ENCODE data around the gene CYBA.
"Not testable (repeated sequence)": the region's sequence is repeated elsewhere in the genome, so short reads cannot be mapped to it uniquely, and the experiment has no call there.

The CYBA gene

GRCh38 chr16:88678224-88678979, 27.5 kb upstream of the CYBA start:
- TF ChIP-seq, protein P1, sequence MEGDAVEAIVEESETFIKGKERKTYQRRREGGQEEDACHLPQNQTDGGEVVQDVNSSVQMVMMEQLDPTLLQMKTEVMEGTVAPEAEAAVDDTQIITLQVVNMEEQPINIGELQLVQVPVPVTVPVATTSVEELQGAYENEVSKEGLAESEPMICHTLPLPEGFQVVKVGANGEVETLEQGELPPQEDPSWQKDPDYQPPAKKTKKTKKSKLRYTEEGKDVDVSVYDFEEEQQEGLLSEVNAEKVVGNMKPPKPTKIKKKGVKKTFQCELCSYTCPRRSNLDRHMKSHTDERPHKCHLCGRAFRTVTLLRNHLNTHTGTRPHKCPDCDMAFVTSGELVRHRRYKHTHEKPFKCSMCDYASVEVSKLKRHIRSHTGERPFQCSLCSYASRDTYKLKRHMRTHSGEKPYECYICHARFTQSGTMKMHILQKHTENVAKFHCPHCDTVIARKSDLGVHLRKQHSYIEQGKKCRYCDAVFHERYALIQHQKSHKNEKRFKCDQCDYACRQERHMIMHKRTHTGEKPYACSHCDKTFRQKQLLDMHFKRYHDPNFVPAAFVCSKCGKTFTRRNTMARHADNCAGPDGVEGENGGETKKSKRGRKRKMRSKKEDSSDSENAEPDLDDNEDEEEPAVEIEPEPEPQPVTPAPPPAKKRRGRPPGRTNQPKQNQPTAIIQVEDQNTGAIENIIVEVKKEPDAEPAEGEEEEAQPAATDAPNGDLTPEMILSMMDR (IDR thresholded peaks at IDR 0.05; ENCODE audit: extremely low read depth, missing control alignments): no peak
- DNase-seq (ENCODE audit: low spot score): no peak

DNA sequence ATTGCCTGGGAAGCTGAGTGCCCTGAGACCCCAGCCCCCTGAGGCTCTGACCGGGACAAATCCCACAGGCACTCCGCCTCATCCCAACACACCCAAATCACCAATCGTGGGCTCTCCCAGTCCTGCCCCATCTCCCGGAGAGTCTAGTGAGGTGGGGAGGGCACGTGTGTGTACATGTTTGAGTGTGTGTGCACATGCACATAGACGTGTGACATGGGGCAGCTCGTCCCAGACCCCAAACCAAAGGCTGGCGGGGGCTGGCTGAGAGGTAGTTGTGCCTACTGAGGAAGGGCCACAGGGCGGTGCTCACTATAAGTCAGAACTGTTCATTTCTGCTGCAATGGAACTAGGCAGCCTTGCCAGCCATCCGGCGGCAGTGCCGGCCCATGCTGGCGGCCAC, 26.9 kb upstream of the CYBA start:
- TF ChIP-seq, protein P1 (IDR thresholded peaks at IDR 0.05; ENCODE audit: extremely low read depth, missing control alignments): no peak
- DNase-seq (ENCODE audit: low spot score): no peak

GRCh38 chr16:88676502-88677242, 25.8 kb upstream of the CYBA start:
- TF ChIP-seq, protein P1 (IDR thresholded peaks at IDR 0.05; ENCODE audit: extremely low read depth, missing control alignments): no peak
- no peak for DNase-seq (ENCODE audit: low spot score)

DNA sequence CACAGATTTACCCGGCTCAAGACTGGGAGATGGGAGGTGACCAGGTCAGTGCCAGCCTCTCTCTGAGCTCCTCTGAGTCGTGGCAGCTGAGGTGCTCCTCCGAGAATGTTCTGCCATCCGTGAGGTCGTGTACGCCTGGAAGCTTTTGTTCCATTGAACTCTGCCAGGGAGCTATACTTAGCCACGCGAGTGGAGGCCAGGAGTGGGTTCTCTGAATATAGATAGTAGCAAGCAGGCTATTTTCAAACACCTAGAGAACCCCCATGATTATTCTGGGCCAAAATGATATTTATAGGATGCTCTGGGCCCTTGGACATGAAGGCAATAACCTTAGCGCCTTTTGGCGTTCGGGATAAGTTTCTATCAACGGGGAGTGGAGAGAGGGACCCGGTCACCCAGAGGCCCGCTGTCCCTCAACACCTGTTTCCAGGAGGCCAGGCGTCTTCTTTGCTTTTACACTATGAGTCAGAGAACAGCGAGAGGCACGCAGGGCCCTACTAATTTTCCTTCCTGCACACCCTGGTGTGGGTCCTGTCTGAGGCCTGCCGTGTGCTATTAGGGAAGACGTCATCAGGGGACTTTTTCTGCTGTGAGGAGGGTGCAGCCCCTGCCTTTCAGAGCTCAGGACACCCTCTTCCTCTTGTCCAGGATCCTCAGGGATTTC, 23.0 kb upstream of the CYBA start:
- TF ChIP-seq, protein P1 (IDR thresholded peaks at IDR 0.05; ENCODE audit: extremely low read depth, missing control alignments): no peak

GRCh38 chr16:88672776-88673175, 21.9 kb upstream of the CYBA start:
- TF ChIP-seq, protein P1 (IDR thresholded peaks at IDR 0.05; ENCODE audit: extremely low read depth, missing control alignments): no peak
- DNase-seq (ENCODE audit: low spot score): no peak

More for the DNA sequence above, 23.0 kb upstream of the CYBA start:
- DNase-seq (ENCODE audit: low spot score): peak; percentile 64

GRCh38 chr16:88671806-88672205, 21.0 kb upstream of the CYBA start:
- TF ChIP-seq, protein P1 (IDR thresholded peaks at IDR 0.05; ENCODE audit: extremely low read depth, missing control alignments): no peak
- DNase-seq (ENCODE audit: low spot score): no peak

GRCh38 chr16:88669980-88670379, 19.1 kb upstream of the CYBA start:
- TF ChIP-seq, protein P1 (IDR thresholded peaks at IDR 0.05; ENCODE audit: extremely low read depth, missing control alignments): no peak
- DNase-seq (ENCODE audit: low spot score): no peak

DNA sequence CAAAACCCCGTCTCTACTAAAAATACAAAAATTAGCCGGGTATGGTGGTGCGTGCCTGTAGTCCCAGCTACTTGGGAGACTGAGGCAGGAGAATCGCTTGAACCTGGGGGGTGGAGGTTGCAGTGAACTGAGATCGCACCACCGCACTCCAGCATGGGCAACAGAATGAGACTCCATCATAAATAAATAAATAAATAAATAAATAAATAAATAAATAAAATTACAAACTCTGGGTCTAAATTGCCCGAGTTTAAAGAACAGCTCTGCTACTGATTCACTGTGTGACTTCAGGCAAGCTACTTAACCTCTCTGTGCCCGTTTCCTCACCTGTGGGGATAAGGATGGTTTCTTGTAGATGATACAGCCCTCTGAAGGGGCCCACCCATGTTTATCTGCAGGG, 18.6 kb upstream of the CYBA start:
- not testable (repeated sequence) for DNase-seq (ENCODE audit: low spot score)
